ENCODE results near the gene DPM2. TPM values are rescaled to one million over a fixed set of nuclear protein-coding genes. Genes with fewer than 3 reads are reported as not detected.

The DPM2 gene
- total and polyA plus RNA-seq, 5 donors from 2014 or later: 27.5 to 35.7 (median 30.6) TPM

DNA sequence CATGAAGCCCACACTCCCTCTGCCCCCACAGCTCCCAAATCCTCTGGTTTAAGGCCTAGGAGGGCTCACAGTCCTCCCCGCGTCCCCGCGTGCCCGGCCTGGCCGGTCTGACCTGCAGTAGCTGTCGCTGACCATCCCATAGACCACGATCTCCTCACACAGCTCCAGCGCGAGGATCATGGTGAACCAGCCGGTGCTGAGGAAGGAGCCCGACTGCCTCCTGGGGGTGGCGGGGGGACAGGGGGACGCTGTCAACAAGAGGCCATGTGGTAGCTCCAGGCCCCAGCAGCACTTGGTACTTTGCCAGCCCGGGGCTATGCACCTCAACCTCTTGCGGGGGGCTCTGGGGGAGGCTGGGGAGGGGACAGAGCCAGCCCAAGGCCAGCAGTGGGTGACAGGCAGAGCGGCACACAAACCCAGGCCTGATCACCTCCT is 27.8 kb downstream of the DPM2 start:
- Histone ChIP-seq H3K9me3 (ENCODE audit: control insufficient read depth in 2 of 2, low read length in 2 of 2) (no peaks in the 10 kb centered on the region), H3K4me3 (ENCODE audit: low read depth, low read length) (no peak overlapping the region), H3K27ac (ENCODE audit: insufficient read depth, low read length, poor library complexity, severe bottlenecking) (peak overlapping the region; percentile 73), H3K4me1 (ENCODE audit: control insufficient read depth, insufficient read depth, low read length, poor library complexity, severe bottlenecking) (peaks cover 61% of the 10 kb centered on the region), H3K36me3 (ENCODE audit: control insufficient read depth, insufficient read depth, low read length) (peaks cover 7% of the 10 kb centered on the region), H3K27me3 (ENCODE audit: control insufficient read depth, insufficient read depth, low read length) (no peaks in the 10 kb centered on the region)
- no peaks in the 10 kb centered on the region for H3K27me3 Mint-ChIP-seq
- peaks cover 21% of the 10 kb centered on the region for H3K36me3 Mint-ChIP-seq
- ATAC-seq (ENCODE audit: low read depth in 2 of 2) (no peak), DNase-seq (no peak)
- H3K4me3 Mint-ChIP-seq: peak overlapping the region in 1 of 4 donors; percentile 32
- H3K4me1 Mint-ChIP-seq: peaks cover 4 to 65% (median 31%) of the 10 kb centered on the region in 4 donors
- H3K9me3 Mint-ChIP-seq: no peaks in the 10 kb centered on the region
- H3K27ac Mint-ChIP-seq: peak overlapping the region in 1 of 3 donors; percentile 71

DNA sequence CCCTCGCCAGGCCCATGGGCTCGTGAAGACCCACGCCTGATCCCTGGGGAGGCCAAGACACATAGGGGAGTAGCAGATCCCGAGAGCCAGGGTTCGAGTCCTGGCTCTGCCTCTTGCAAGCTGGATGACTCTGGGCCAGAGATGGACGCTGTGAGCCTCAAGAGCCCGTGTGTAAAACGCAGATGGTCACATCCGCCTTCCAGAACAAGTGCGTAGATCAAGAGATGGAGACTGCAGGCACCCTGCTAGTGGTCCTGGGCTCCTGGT is 29.1 kb downstream of the DPM2 start:
- no peak for ATAC-seq (ENCODE audit: low read depth in 2 of 2)
- peaks cover 4 to 67% (median 35%) of the 10 kb centered on the region in 4 donors for H3K4me1 Mint-ChIP-seq

DNA sequence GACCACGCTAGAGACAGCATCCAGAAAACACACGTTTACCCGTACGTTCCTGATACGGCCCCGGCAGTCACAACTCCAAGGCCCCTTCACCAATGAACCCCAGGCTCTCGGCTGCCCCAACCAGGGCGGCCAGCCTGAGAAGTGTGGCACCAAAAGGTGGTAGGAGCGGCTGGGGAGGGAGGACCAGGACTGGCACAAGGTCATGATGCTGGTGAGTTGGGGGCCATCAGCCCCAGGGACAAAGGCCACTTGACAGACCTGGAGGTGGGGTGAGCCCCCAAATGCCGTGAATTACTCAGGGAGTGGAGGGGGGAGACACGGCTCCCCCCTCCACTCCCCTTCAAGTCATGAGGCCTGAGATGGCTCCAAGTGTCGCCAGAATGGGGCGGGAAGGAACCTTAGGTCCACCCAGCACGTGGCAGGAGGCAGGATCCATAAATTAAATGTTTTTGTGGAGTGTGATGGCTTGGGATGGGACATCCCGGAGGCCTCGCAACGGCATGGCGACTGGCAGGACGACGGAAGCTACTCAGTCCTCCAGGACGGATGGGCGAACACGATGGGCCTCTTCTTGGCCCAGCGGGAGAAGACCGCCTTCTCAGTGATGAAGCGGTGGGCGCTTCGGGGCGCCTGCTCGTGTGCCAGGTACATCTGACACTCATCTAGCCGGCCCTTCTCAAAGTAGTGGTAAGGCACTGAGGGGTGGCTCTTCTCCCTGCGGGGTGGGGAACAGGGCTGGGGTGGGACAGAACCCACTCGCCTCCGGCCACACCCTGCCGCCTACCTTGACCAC is 29.6 kb downstream of the DPM2 start:
- Mint-ChIP-seq H3K36me3 (peaks cover 16% of the 10 kb centered on the region), H3K9me3 (no peaks in the 10 kb centered on the region), H3K27ac (peak overlapping the region; percentile 84 to 100 (median 100)), H3K4me1 (peaks cover 4 to 70% (median 38%) of the 10 kb centered on the region in 4 donors), H3K27me3 (no peaks in the 10 kb centered on the region), H3K4me3 (no peak overlapping the region)
- no peak for ATAC-seq (ENCODE audit: low read depth in 2 of 2)
- no peaks in the 10 kb centered on the region for H3K9me3 ChIP-seq (ENCODE audit: control insufficient read depth in 2 of 2, low read length in 2 of 2)
- peak overlapping the region; percentile 98 for H3K27ac ChIP-seq (ENCODE audit: insufficient read depth, low read length, poor library complexity, severe bottlenecking)
- H3K27me3 ChIP-seq (ENCODE audit: control insufficient read depth, insufficient read depth, low read length): no peaks in the 10 kb centered on the region
- no peak overlapping the region for H3K4me3 ChIP-seq (ENCODE audit: low read depth, low read length)
- H3K36me3 ChIP-seq (ENCODE audit: control insufficient read depth, insufficient read depth, low read length): peaks cover 3% of the 10 kb centered on the region
- peaks cover 73% of the 10 kb centered on the region for H3K4me1 ChIP-seq (ENCODE audit: control insufficient read depth, insufficient read depth, low read length, poor library complexity, severe bottlenecking)
- DNase-seq: no peak

More for the DNA sequence above, 29.1 kb downstream of the DPM2 start:
- Mint-ChIP-seq H3K4me3 (no peak overlapping the region), H3K27ac (peak overlapping the region in 2 of 3 donors; percentile 44 to 100), H3K36me3 (peaks cover 17% of the 10 kb centered on the region), H3K9me3 (no peaks in the 10 kb centered on the region), H3K27me3 (no peaks in the 10 kb centered on the region)
- no peak for DNase-seq
- peaks cover 3% of the 10 kb centered on the region for H3K36me3 ChIP-seq (ENCODE audit: control insufficient read depth, insufficient read depth, low read length)
- peaks cover 68% of the 10 kb centered on the region for H3K4me1 ChIP-seq (ENCODE audit: control insufficient read depth, insufficient read depth, low read length, poor library complexity, severe bottlenecking)
- H3K27ac ChIP-seq (ENCODE audit: insufficient read depth, low read length, poor library complexity, severe bottlenecking): peak overlapping the region; percentile 23
- no peak overlapping the region for H3K4me3 ChIP-seq (ENCODE audit: low read depth, low read length)
- no peaks in the 10 kb centered on the region for H3K9me3 ChIP-seq (ENCODE audit: control insufficient read depth in 2 of 2, low read length in 2 of 2)
- no peaks in the 10 kb centered on the region for H3K27me3 ChIP-seq (ENCODE audit: control insufficient read depth, insufficient read depth, low read length)

DNA sequence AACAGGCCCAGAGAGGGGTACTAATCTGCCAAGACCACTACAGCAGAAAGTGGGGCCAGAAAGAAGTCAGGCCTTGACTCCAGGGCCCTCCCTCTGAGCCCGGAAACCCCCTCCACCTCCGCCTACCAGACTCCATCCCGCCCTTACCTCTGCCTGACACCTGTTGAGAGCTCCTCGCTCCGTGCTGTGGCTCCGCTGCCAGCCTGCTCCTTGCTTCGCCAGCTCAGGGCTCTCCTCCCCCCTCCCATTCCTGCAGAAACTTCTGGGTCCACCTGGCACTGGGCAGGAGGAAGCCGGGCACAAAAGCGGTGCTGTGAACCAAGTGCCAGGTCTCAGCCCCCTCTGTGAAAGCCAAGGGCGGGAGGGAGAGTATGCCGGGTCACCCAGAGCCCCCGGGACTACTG is 31.9 kb downstream of the DPM2 start:
- Histone ChIP-seq H3K4me1 (ENCODE audit: control insufficient read depth, insufficient read depth, low read length, poor library complexity, severe bottlenecking) (peaks cover 68% of the 10 kb centered on the region), H3K9me3 (ENCODE audit: control insufficient read depth in 2 of 2, low read length in 2 of 2) (no peaks in the 10 kb centered on the region), H3K4me3 (ENCODE audit: low read depth, low read length) (peak overlapping the region; percentile 89), H3K27ac (ENCODE audit: insufficient read depth, low read length, poor library complexity, severe bottlenecking) (peak overlapping the region; percentile 98), H3K36me3 (ENCODE audit: control insufficient read depth, insufficient read depth, low read length) (no peaks in the 10 kb centered on the region), H3K27me3 (ENCODE audit: control insufficient read depth, insufficient read depth, low read length) (no peaks in the 10 kb centered on the region)
- peak overlapping the region; percentile 89 to 97 (median 95) for H3K4me3 Mint-ChIP-seq
- no peaks in the 10 kb centered on the region for H3K9me3 Mint-ChIP-seq
- H3K27ac Mint-ChIP-seq: peak overlapping the region; percentile 100
- no peaks in the 10 kb centered on the region for H3K27me3 Mint-ChIP-seq
- DNase-seq (peak; percentile 67 to 85 (median 74)), ATAC-seq (ENCODE audit: low read depth in 2 of 2) (peak; percentile 59 to 69)
- H3K36me3 Mint-ChIP-seq: peaks cover 1% of the 10 kb centered on the region
- peaks cover 4 to 69% (median 31%) of the 10 kb centered on the region in 4 donors for H3K4me1 Mint-ChIP-seq

DNA sequence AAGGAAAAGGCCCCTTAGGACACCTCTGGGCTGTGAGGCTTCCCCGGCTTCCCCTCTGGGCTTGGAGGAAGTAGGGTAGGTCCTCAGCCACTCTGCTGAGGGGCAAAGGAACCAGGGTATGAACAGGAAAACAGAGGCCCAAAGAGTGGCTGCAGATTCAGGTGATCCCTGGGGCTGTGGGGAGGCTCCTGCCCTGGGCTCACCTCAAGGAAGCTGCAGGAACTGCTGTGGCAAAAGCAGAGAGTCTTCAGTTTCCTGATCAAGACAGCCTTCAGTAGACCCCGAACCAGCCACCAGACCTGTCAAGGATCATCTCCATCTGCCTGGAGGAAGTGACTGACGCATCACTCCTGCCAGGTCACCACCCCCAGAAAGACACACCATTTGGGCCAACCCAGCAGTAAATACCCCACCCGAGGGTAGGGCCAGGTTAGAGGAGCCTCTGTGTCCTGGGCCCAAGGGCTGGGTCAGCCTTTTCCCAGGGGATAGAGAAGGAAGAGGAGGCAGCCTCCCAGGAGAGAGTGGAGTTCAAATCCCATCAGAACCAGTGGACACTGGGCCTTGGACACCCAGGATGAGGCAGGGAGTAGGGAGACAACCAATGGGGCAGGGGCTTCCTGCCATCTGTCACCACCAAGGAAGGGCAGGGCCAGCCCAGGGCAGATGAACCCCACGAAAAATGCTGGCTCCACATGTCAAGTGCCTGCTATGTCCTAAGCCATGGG is 32.5 kb downstream of the DPM2 start:
- Mint-ChIP-seq H3K27ac (peak overlapping the region; percentile 100), H3K4me1 (peaks cover 4 to 64% (median 27%) of the 10 kb centered on the region in 4 donors), H3K4me3 (peak overlapping the region; percentile 89 to 97 (median 95)), H3K9me3 (no peaks in the 10 kb centered on the region), H3K36me3 (no peaks in the 10 kb centered on the region), H3K27me3 (no peaks in the 10 kb centered on the region)
- H3K27me3 ChIP-seq (ENCODE audit: control insufficient read depth, insufficient read depth, low read length): no peaks in the 10 kb centered on the region
- H3K27ac ChIP-seq (ENCODE audit: insufficient read depth, low read length, poor library complexity, severe bottlenecking): peak overlapping the region; percentile 98
- peak overlapping the region; percentile 89 for H3K4me3 ChIP-seq (ENCODE audit: low read depth, low read length)
- DNase-seq (peak; percentile 49 to 86 (median 57)), ATAC-seq (ENCODE audit: low read depth in 2 of 2) (peak; percentile 49 to 52)
- no peaks in the 10 kb centered on the region for H3K36me3 ChIP-seq (ENCODE audit: control insufficient read depth, insufficient read depth, low read length)
- no peaks in the 10 kb centered on the region for H3K9me3 ChIP-seq (ENCODE audit: control insufficient read depth in 2 of 2, low read length in 2 of 2)
- peaks cover 63% of the 10 kb centered on the region for H3K4me1 ChIP-seq (ENCODE audit: control insufficient read depth, insufficient read depth, low read length, poor library complexity, severe bottlenecking)

DNA sequence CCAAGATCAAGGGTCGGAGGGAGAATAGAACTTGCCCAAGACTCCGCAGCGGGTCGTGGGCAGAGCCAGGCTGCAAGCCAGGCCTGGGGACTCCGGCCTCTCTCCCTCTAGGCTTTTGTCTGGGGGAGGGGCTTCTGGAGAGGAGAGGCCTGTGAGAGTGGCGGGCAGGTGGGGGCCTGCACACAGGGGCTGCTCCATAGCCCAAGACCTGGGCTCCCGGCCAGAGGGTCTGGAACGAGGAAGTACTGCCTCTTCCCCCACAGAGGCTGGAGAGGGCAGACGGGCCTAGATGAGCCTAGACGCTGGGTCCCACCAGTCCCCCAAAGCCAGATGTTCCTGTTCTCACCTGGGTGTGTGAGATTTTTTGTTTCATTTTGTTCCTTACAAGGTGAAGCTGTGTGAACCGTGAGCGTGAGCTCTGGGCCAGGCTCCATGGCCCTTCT is 33.1 kb downstream of the DPM2 start:
- DNase-seq (no peak), ATAC-seq (ENCODE audit: low read depth in 2 of 2) (no peak)
- peak overlapping the region; percentile 98 for H3K27ac ChIP-seq (ENCODE audit: insufficient read depth, low read length, poor library complexity, severe bottlenecking)

DNA sequence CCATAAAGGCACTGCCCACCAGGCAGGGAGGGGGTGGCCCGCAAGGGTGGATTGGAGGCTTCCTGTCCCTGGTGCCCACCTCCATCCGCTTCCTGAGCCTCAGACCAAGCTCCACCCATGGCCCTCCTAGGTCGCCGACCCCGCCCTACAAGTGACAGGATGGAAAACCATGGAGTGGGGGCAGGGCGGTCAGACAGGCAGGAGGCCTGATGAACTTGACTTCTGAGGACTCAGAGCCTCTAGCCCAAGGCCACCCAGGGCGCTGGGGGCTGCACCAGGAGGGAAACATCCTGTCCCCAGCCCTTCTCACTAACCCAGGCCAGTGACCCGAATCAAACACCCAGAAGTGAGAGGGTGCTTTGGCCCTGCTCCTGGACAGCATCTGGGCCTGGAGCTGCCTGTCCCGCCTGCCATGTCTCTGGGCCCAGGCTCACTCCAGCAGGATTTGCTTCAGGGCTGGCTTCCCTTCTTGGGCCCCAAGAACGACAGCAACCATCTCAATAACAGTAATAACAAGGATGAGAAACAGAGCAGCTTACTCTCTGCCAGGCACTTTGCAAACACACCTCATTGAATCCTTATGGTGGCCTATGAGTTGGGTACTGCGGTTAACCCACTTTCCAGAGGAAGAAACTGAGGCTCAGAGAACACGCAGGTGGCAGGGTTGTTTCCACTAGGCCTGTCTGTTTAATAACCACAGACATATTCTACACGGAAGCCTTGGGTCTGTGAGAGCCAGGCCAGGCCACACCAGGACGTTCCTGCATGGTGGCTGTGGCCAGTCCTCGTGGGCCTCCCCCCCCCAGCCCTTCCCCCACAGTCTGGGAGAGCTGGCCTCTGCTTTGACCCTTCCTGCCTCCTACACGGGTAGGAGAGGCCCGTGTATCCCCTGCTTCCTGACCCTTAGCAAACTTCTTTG is 33.8 kb downstream of the DPM2 start:
- no peaks in the 10 kb centered on the region for H3K36me3 Mint-ChIP-seq
- H3K4me1 Mint-ChIP-seq: peaks cover 4 to 66% (median 27%) of the 10 kb centered on the region in 4 donors
- H3K4me3 Mint-ChIP-seq: peak overlapping the region; percentile 89 to 97 (median 95)
- Histone ChIP-seq H3K4me1 (ENCODE audit: control insufficient read depth, insufficient read depth, low read length, poor library complexity, severe bottlenecking) (peaks cover 66% of the 10 kb centered on the region), H3K27me3 (ENCODE audit: control insufficient read depth, insufficient read depth, low read length) (no peaks in the 10 kb centered on the region), H3K36me3 (ENCODE audit: control insufficient read depth, insufficient read depth, low read length) (no peaks in the 10 kb centered on the region), H3K4me3 (ENCODE audit: low read depth, low read length) (peak overlapping the region; percentile 89), H3K9me3 (ENCODE audit: control insufficient read depth in 2 of 2, low read length in 2 of 2) (no peaks in the 10 kb centered on the region), H3K27ac (ENCODE audit: insufficient read depth, low read length, poor library complexity, severe bottlenecking) (peak overlapping the region; percentile 98)
- no peak for ATAC-seq (ENCODE audit: low read depth in 2 of 2)
- H3K27ac Mint-ChIP-seq: peak overlapping the region; percentile 100
- peak in 2 of 3 donors; percentile 48 to 90 for DNase-seq
- H3K27me3 Mint-ChIP-seq: no peaks in the 10 kb centered on the region
- no peaks in the 10 kb centered on the region for H3K9me3 Mint-ChIP-seq

More for the DNA sequence above, 33.1 kb downstream of the DPM2 start:
- Mint-ChIP-seq H3K9me3 (no peaks in the 10 kb centered on the region), H3K4me3 (peak overlapping the region; percentile 89 to 97 (median 95)), H3K27ac (peak overlapping the region; percentile 100), H3K27me3 (no peaks in the 10 kb centered on the region), H3K36me3 (no peaks in the 10 kb centered on the region), H3K4me1 (peaks cover 4 to 67% (median 27%) of the 10 kb centered on the region in 4 donors)
- H3K4me3 ChIP-seq (ENCODE audit: low read depth, low read length): peak overlapping the region; percentile 89
- no peaks in the 10 kb centered on the region for H3K9me3 ChIP-seq (ENCODE audit: control insufficient read depth in 2 of 2, low read length in 2 of 2)
- H3K4me1 ChIP-seq (ENCODE audit: control insufficient read depth, insufficient read depth, low read length, poor library complexity, severe bottlenecking): peaks cover 63% of the 10 kb centered on the region
- H3K27me3 ChIP-seq (ENCODE audit: control insufficient read depth, insufficient read depth, low read length): no peaks in the 10 kb centered on the region
- no peaks in the 10 kb centered on the region for H3K36me3 ChIP-seq (ENCODE audit: control insufficient read depth, insufficient read depth, low read length)
